DND-41 (cell line): Measurements from ENCODE around the gene MED12.
A peak's percentile ranks its signal among the peaks of the same experiment; 100 is the strongest.

Experiments
- ATAC-seq: fragments of 200-7000 bp; cut with Tn5 transposase; 3 replicates; pipeline ENCODE4 v1.9.1; 2021; ENCODE audit warnings: low read depth; ENCODE audit not compliant: insufficient read depth
- DNase-seq: peaks from one replicate; pipeline ENCODE4 v3.0.0-alpha.2; 2020
- H2AFZ ChIP-seq: 2 replicates; pipeline ENCODE4 v1.6.0; 2012; ENCODE audit warnings: low read depth, low read length
- H3K27ac ChIP-seq: 2 replicates; pipeline ENCODE4 v1.5.1; 2012; ENCODE audit warnings: low read length, inconsistent platforms
- H3K27me3 ChIP-seq: fragments of 200-600 bp; sonication (generic); 2 replicates; pipeline ENCODE4 v1.6.0; 2012; ENCODE audit warnings: low read length, mild to moderate bottlenecking, inconsistent platforms; ENCODE audit not compliant: insufficient read depth, poor library complexity
- H3K36me3 ChIP-seq: 2 replicates; pipeline ENCODE4 v1.5.1; 2012; ENCODE audit warnings: low read length, inconsistent platforms; ENCODE audit not compliant: insufficient read depth
- H3K4me1 ChIP-seq: 2 replicates; pipeline ENCODE4 v1.5.1; 2012; ENCODE audit warnings: mild to moderate bottlenecking, low read length; ENCODE audit not compliant: insufficient read depth
- H3K4me2 ChIP-seq: 2 replicates; pipeline ENCODE4 v1.6.0; 2012; ENCODE audit warnings: mild to moderate bottlenecking, moderate library complexity, low read length, inconsistent platforms; ENCODE audit not compliant: insufficient read depth
- H3K4me3 ChIP-seq, 2 experiments: fragments of 200-600 bp in 1 of 2; shearing (Covaris generic) in 1 of 2; 2 replicates each; pipeline ENCODE4 v1.5.1; 2012 to 2016; ENCODE audit warnings: inconsistent platforms in 2 of 2, low read length in 2 of 2, mild to moderate bottlenecking in 2 of 2, low read depth in 1 of 2, moderate library complexity in 1 of 2
- H3K79me2 ChIP-seq: 2 replicates; pipeline ENCODE4 v1.6.0; 2012; ENCODE audit warnings: low read length, inconsistent platforms; ENCODE audit not compliant: insufficient read depth
- H3K9ac ChIP-seq: 2 replicates; pipeline ENCODE4 v1.6.0; 2012; ENCODE audit warnings: low read depth, mild to moderate bottlenecking, inconsistent platforms, low read length, moderate library complexity
- H3K9me3 ChIP-seq: 2 replicates; pipeline ENCODE4 v1.5.1; 2012; ENCODE audit warnings: low read length, moderate library complexity, mild to moderate bottlenecking, inconsistent platforms; ENCODE audit not compliant: insufficient read depth, severe bottlenecking
- H4K20me1 ChIP-seq: 2 replicates; pipeline ENCODE4 v1.6.0; 2012; ENCODE audit warnings: low read length; ENCODE audit not compliant: insufficient read depth
- EZH2 ChIP-seq: IDR thresholded peaks from 3 replicates; pipeline ENCODE4 v1.6.1; 2012; ENCODE audit warnings: borderline replicate concordance, low read depth, mild to moderate bottlenecking, moderate library complexity, low read length, inconsistent platforms; ENCODE audit not compliant: severe bottlenecking
- TF ChIP-seq, protein P1 (sequence below): IDR thresholded peaks from 2 replicates; pipeline ENCODE4 v1.5.1; 2012; ENCODE audit warnings: borderline replicate concordance, low read length, moderate library complexity, mild to moderate bottlenecking; ENCODE audit not compliant: poor library complexity, severe bottlenecking; ENCODE audit errors: extremely low read depth

MED12 gene

DNA sequence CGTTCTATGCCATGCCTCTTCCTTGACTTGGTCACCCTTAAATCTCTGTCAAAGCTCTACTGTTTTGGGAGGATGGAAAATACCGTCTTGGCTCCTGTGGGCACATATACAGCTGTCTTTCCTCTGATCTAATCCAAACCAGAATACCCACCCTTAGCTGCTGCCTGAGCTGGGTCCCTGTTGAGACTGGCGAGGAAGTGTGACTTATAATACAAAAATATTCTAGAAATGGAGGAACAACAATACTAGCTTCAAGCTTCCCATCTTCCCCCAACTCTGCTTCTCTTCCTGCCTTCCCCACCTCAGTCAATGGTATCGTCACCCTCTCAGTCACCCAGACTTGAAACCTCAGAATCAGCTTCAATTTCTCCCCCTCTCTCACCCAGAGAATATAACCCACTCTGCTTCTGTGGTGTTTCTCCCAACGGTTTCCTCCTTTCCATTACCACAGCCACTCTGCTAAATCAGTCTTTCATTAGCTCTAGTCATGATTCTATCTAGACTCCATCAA is 6.4 kb upstream of the MED12 start:
- Histone ChIP-seq H3K4me1 (peaks cover 59% of the 10 kb centered on the region), H3K9ac (peak overlapping the region; percentile 91), H3K4me2 (peak overlapping the region; percentile 83), H3K9me3 (no peaks in the 10 kb centered on the region), H2AFZ (peak overlapping the region; percentile 8), H3K27me3 (no peaks in the 10 kb centered on the region), H3K36me3 (peaks cover 31% of the 10 kb centered on the region), H3K4me3 (peak overlapping the region; percentile 30 to 93; a peak in 3 of 4 replicates), H3K79me2 (peaks cover 52% of the 10 kb centered on the region), H4K20me1 (no peaks in the 10 kb centered on the region), H3K27ac (peak overlapping the region; percentile 100)
- peak; percentile 65 for DNase-seq
- TF ChIP-seq EZH2: no peak
- TF ChIP-seq, protein P1, sequence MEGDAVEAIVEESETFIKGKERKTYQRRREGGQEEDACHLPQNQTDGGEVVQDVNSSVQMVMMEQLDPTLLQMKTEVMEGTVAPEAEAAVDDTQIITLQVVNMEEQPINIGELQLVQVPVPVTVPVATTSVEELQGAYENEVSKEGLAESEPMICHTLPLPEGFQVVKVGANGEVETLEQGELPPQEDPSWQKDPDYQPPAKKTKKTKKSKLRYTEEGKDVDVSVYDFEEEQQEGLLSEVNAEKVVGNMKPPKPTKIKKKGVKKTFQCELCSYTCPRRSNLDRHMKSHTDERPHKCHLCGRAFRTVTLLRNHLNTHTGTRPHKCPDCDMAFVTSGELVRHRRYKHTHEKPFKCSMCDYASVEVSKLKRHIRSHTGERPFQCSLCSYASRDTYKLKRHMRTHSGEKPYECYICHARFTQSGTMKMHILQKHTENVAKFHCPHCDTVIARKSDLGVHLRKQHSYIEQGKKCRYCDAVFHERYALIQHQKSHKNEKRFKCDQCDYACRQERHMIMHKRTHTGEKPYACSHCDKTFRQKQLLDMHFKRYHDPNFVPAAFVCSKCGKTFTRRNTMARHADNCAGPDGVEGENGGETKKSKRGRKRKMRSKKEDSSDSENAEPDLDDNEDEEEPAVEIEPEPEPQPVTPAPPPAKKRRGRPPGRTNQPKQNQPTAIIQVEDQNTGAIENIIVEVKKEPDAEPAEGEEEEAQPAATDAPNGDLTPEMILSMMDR: no peak
- peak; percentile 52 for ATAC-seq

DNA sequence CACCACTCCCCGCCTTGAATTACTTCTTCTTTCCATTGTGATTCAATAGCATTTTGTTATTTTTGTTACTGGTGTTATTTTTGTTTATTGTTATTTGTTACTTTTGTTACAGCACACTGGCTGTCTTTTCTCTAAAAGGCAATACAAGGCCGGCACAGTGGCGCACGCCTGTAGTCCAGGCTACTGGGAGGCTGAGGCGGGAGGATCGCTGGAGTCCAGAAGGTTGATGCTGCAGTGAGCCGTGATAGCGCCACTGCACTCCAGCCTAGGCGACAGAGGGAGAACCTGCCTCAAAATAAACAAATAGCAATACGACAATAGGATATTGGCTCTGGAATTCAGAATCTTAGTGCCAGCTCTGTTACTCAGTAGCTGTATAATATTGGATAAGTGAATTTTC is 1.0 kb upstream of the MED12 start:
- Histone ChIP-seq H3K27ac (peak overlapping the region; percentile 99), H3K4me3 (peak overlapping the region in 1 of 2 experiments; percentile 79; a peak in 2 of 4 replicates), H4K20me1 (no peaks in the 10 kb centered on the region), H3K4me1 (peaks cover 45% of the 10 kb centered on the region), H2AFZ (no peak overlapping the region), H3K36me3 (peaks cover 28% of the 10 kb centered on the region), H3K79me2 (peaks cover 32% of the 10 kb centered on the region), H3K9me3 (no peaks in the 10 kb centered on the region), H3K27me3 (no peaks in the 10 kb centered on the region), H3K4me2 (peak overlapping the region; percentile 81), H3K9ac (peak overlapping the region; percentile 86)
- TF ChIP-seq, protein P1: no peak
- TF ChIP-seq EZH2: no peak
- ATAC-seq (no peak), DNase-seq (no peak)

DNA sequence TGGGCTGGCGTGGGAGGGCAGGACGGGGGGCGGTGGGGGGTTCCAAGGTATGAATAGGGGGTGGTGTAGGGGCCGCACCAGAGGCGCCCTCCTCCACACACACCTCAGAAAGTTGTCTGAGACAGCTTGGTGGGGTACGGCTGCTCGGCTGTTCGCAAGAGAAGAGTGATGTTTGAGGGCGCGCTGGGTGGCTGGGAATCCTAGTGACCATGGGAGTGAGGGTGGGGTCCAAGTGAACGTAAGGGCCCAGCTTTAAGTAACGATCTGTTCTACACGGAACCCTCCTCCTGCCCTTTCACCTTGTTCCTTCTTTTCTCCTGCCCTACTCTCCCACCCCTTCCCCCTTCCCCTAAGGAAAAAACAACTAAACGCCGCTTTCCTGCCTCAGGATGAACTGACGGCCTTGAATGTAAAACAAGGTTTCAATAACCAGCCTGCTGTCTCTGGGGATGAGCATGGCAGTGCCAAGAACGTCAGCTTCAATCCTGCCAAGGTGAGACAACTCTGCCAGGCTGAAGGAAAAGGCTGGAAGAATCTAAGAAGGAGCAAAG is 664 bp downstream of the MED12 start:
- H3K4me3 ChIP-seq: peak overlapping the region; percentile 66 to 79; a peak in 3 of 4 replicates
- H3K79me2 ChIP-seq: peaks cover 30% of the 10 kb centered on the region
- H3K4me2 ChIP-seq: peak overlapping the region; percentile 81
- peaks cover 45% of the 10 kb centered on the region for H3K36me3 ChIP-seq
- peak; percentile 12; the same call in 1 of the 3 replicates for ATAC-seq
- TF ChIP-seq EZH2: no peak
- TF ChIP-seq, protein P1: no peak
- no peak for DNase-seq
- peak overlapping the region; percentile 86 for H3K9ac ChIP-seq
- peaks cover 30% of the 10 kb centered on the region for H3K4me1 ChIP-seq
- no peaks in the 10 kb centered on the region for H4K20me1 ChIP-seq
- peak overlapping the region; percentile 99 for H3K27ac ChIP-seq
- H2AFZ ChIP-seq: peak overlapping the region; percentile 76
- no peaks in the 10 kb centered on the region for H3K27me3 ChIP-seq
- H3K9me3 ChIP-seq: no peaks in the 10 kb centered on the region
